NCI-H524 (cell line): ENCODE results near the gene GLB1L.
"Not testable (repeated sequence)": the region's sequence is repeated elsewhere in the genome, so short reads cannot be mapped to it uniquely, and the experiment has no call there.

ENCODE experiments used
- DNase-seq, 2 experiments: peaks; one replicate each; lab custom pipeline; 2025; lab: John Stamatoyannopoulos, UW

The GLB1L gene

DNA sequence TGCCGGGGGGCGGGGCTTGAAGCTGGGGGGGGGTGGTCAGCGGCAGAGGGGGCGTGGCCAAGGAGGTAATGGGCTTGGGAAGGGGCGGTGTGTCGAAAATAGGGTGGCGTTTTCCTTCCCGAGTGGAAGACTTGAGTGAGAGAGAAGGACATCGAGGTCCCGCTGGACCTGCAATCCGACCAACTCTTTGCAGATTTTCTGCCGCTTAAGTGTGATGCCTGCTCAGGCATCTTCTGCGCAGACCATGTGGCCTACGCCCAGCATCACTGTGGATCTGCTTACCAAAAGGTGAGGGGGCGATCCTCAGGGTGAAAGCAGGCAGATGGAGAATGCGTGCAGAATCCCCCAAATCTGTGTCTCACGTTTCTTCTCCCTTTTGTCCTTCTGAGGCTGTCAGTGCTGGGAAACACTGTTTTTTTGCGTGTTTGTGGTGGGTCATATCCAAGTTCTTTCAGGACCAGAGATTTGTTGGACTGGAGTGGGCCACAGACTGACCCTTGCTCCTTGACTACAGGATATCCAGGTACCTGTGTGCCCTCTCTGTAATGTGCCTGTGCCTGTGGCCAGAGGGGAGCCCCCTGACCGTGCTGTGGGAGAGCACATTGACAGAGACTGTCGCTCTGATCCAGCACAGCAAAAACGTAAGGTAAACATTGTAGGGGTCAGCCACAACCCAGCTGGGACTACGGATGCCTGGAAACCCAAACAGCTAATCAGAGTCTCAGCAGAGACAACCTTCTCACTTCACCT, 37.9 kb downstream of the GLB1L start:
- no peak for DNase-seq

GRCh38 chr2:219206328-219207133, 38.7 kb downstream of the GLB1L start, which contains the start of gene ZFAND2B:
TSS of gene ZFAND2B (plus strand) at chr2:219206782. CDS start at chr2:219206988, 206 bp downstream.
- peak; percentile 85 to 89 for DNase-seq

GRCh38 chr2:219205981-219206327, 39.3 kb downstream of the GLB1L start:
- no peak for DNase-seq

- DNase-seq: no peak
These were observed 40.1 kb downstream of the GLB1L start for GRCh38 chr2:219205165-219205538.

DNA sequence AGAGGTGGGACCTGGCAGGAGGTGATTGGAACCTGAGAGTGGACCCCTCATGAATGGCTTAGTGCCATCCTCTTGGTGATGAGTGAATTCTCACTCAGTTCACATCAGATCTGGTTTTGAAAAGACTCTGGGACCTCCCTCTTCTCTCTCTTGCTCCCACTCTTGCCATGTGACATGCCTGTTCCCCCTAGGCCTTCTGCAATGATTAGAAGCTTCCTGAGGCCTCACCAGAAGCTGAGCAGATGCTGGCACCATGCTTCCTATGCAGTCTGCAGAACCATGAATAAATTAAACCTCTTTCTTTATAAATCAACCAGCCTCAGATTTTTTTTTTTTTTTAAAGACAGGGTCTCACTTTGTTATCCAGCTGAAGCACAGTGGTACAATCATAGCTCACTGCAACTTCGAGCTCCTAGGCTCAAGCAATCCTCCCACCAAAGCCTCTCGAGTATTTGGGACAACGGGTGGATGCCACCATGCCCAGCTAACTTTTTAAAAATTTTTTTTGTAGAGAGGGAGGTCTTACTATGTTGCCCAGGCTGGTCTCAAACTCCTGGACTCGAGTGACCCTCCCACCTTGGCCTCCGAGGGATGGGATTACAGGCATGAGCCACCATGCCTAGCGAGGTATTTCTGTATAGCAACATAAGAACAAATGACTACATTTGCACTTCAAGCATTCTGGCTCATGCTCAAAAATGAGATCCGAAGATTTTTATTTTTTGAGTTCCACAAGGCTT, 40.6 kb downstream of the GLB1L start:
- DNase-seq: no peak

DNA sequence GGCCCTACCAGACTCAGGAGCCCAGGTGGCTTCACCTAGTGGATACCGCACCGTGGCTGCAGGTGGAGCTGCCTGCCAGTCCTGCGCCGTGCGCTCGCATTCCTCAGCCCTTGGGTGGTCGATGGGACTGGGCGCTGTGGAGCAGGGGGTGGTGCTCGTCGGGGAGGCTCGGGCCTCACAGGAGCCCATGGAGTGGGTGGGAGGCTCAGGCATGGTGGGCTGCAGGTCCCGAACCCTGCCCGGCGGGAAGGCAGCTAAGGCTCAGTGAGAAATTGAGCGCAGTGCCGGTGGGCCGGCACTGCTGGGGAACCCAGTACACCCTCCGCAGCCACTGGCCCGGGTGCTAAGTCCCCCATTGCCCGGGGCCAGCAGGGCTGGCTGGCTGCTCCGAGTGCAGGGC, 43.9 kb downstream of the GLB1L start:
- DNase-seq: not testable (repeated sequence)

- not testable (repeated sequence) for DNase-seq
These were observed 44.5 kb downstream of the GLB1L start for GRCh38 chr2:219200502-219201326.

GRCh38 chr2:219199470-219200211, 45.6 kb downstream of the GLB1L start:
- DNase-seq: no peak

- DNase-seq: no peak
These were observed 46.3 kb downstream of the GLB1L start for GRCh38 chr2:219198974-219199373.

- DNase-seq: no peak
These were observed 47.9 kb downstream of the GLB1L start for GRCh38 chr2:219197388-219197787.

DNA sequence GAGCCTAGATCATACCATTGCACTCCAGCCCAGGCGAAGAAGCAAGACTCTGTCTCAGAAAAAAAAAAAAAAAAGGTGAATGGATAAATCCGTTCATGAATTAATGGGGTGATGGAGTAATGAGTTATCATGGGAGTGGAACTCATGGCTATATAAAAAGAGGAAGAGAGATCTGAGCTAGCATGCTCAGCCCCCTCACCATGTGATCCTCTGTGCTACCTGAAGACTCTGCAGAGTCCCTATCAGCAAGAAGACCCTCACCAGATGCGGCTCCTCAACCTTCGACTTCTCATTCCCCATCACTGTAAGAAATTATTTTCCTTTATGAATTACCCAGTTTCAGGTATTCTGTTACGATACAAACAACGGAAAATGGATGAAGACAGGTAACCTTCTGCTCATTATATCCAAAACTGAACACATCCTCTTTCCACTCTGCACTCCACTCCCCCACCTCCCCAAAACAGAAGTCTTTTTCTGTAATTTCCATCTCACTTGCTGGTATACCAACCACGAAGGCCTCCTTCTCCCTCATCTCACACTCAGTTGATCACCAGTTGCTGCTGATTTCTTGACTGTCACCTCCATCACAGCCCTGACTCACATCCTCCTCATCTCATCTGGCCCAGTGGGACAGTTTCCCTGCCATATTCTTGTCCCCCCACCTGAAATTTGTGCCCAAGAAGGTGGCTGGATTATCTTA, 58.3 kb downstream of the GLB1L start:
- no peak for DNase-seq
